Fibroblast of mammary gland (primary cell): Measurements from ENCODE around the gene HMGN5.

Experiments used
- DNase-seq: peaks from one replicate; pipeline ENCODE4 v3.0.0-alpha.2; 2010; ENCODE audit warnings: low read depth
- H3K4me3 ChIP-seq: 2 replicates; pipeline ENCODE4 v1.5.1; 2011; ENCODE audit warnings: low read depth, mild to moderate bottlenecking, low read length, moderate library complexity; ENCODE audit not compliant: control insufficient read depth
- TF ChIP-seq, protein P1 (sequence below): conservative IDR thresholded peaks from 2 replicates; pipeline ENCODE4 v1.5.1; 2011; ENCODE audit warnings: low read depth, low read length, inconsistent platforms; ENCODE audit not compliant: control insufficient read depth, insufficient read depth

The HMGN5 gene

DNA sequence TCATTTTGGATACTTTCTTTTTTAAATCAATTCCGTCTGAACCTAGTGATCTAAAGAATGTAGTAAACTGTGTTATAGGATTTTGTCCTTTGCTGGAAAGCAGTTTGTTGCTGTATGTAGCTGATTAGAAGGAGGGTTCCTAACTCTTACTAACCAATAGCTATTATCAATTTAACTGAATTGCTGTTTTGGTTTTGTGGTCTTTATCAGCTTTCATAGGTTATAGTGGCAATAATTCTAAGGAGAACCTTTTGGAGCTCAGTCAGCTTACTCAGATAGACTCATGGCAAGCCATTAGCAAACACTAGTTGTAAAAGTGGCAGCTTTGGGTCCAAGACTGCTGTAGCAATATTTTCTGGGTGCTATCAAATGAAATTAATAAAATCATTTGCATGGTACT is 29.8 kb upstream of the HMGN5 start:
- TF ChIP-seq, protein P1, sequence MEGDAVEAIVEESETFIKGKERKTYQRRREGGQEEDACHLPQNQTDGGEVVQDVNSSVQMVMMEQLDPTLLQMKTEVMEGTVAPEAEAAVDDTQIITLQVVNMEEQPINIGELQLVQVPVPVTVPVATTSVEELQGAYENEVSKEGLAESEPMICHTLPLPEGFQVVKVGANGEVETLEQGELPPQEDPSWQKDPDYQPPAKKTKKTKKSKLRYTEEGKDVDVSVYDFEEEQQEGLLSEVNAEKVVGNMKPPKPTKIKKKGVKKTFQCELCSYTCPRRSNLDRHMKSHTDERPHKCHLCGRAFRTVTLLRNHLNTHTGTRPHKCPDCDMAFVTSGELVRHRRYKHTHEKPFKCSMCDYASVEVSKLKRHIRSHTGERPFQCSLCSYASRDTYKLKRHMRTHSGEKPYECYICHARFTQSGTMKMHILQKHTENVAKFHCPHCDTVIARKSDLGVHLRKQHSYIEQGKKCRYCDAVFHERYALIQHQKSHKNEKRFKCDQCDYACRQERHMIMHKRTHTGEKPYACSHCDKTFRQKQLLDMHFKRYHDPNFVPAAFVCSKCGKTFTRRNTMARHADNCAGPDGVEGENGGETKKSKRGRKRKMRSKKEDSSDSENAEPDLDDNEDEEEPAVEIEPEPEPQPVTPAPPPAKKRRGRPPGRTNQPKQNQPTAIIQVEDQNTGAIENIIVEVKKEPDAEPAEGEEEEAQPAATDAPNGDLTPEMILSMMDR, result no peak
- DNase-seq, result no peak
- H3K4me3 ChIP-seq, result no peak overlapping the region

DNA sequence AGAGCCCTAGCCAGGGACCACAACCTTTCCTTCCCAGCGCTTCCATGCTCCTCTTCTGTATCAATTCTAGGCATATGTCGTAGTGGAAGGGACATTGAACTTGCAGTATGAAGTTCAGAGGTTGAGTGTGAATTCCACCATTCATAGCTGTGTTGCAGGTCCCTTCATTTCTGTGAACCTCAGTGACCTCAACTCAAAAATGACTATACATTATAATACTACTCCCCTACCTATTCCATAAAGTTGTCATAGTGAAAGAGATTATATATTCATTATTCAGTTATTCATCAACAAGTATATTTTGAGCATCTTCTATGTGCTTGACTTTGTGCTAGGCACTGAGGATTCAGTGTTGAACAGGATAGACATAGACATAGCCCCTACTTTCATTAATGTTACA is 28.2 kb upstream of the HMGN5 start:
- TF ChIP-seq, protein P1, result no peak
- no peak overlapping the region for H3K4me3 ChIP-seq
- no peak for DNase-seq

DNA sequence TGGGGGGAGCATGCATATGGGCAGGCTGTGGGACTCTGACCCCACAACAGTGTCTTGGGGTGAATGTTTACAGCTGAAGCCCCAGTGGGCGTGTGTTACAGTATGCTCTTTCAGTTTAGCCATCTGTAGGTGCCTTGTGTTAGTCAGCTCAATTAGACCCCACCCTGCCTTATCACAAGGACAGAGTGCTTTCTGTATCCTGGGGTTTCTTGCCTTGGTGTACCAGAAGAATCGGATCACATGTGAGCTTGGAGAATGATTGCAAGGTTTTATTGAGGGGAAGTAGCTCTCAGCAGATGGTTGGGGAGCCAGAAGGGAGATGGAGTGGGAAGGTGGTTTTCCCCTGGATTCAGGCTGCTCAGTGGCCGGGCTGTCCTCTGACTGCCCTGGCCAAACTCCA is 27.5 kb upstream of the HMGN5 start:
- TF ChIP-seq, protein P1, result no peak
- DNase-seq, result no peak
- no peak overlapping the region for H3K4me3 ChIP-seq

DNA sequence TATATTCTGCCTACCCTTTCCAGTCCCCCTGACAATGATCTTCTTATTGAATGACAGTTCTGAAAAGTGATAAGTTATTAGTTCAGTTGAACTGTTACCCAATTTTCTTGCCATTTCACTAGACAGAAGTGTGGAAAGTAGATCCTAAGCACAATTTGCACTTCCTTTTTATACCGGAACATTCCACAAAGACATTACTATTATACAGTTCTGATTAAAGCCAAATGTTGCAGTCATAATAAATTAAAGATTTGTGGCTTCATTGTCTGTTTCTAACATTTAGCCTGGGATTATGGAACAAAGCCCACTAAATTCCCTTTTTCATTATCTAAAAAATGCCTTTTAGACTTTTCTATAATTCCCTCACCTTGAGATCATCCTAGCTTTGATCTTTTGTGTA is 14.0 kb upstream of the HMGN5 start:
- no peak for DNase-seq
- TF ChIP-seq, protein P1, result no peak
- no peak overlapping the region for H3K4me3 ChIP-seq

DNA sequence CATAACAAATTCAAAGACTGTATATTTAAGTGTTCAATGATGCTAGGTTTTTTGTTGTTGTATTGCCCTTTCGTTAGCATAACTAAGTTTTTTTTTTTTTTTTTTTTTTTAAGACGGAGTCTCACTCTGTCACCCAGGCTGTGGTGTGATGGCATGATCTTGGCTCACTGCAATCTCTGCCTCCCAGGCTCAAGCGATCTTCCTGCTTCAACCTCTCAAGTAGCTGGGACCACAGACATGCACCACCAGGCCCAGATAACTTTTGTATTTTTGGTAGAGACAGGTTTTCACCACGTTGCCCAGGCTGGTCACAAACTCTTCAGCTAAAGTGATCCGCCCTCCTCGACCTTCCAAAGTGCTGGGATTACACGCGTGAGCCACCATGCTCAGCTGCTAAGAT is 7.2 kb upstream of the HMGN5 start:
- no peak overlapping the region for H3K4me3 ChIP-seq
- TF ChIP-seq, protein P1, result no peak
- no peak for DNase-seq

DNA sequence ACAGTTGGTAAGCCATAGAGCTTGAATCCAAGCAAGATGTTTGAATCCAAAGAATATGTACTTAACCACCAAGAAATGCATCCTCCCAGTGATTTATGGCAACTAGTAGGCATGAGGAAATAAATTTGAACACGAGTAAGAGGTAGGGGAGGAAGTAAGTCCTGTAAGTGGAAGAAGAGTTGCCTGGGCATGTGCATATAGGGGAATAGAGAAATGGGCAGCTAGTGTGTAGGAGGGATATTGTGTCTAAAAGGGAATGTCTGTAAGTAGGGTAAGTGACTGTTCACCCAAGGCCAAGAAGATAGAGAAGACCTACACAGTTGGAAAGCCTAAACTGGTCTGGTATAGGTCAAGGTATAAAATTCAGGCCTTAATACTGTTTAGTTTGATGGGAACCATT is 4.8 kb upstream of the HMGN5 start:
- H3K4me3 ChIP-seq, result no peak overlapping the region
- TF ChIP-seq, protein P1, result no peak
- no peak for DNase-seq

DNA sequence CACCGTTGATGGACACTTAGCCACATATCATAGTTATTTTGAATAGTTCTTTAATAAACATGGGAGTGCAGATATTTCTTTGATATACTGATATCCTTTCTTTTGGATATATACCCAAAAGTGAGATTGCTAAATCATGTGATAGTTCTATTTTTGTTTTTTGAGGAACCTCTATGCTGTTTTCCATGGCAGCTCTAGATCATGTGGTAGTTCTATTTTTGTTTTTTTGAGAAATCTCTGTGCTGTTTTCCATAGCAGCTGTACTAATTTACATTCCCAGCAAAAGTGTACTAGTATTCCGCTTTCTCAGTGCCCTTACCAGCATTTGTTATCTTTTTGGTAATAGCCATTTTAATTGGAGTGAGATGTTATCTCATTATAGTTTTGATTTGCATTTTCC is 3.8 kb upstream of the HMGN5 start:
- no peak overlapping the region for H3K4me3 ChIP-seq
- DNase-seq, result no peak
- TF ChIP-seq, protein P1, result no peak
